K562 (cell line): ENCODE results near the gene ZGLP1. TPM values are rescaled to one million over a fixed set of nuclear protein-coding genes. Genes with fewer than 3 reads are reported as not detected.

ENCODE experiments used
- NCOA2 ChIP-seq, 2 experiments: fragments of 450-650 bp; IDR thresholded peaks; 2 replicates each; pipeline ENCODE4 v1.6.1; 2018; ENCODE audit warnings: mild to moderate bottlenecking in 2 of 2, moderate library complexity in 1 of 2; ENCODE audit not compliant: partially characterized antibody in 2 of 2
- NEUROD1 ChIP-seq: fragments of 150-350 bp; IDR thresholded peaks from 2 replicates; pipeline ENCODE4 v1.6.1; 2014; ENCODE audit warnings: borderline replicate concordance, low read length, low read depth; ENCODE audit not compliant: partially characterized antibody
- RBBP5 ChIP-seq: fragments of 200-600 bp; sonication (generic); IDR thresholded peaks from 2 replicates; pipeline ENCODE4 v1.6.1; 2012; ENCODE audit warnings: borderline replicate concordance, mild to moderate bottlenecking, low read length, control low read depth, inconsistent platforms; ENCODE audit not compliant: insufficient read depth, poor library complexity, severe bottlenecking
- RFX7 ChIP-seq: fragments of 250-450 bp; sonication (Bioruptor Pico); IDR thresholded peaks from 2 replicates; pipeline ENCODE4 v1.5.1; 2021; ENCODE audit warnings: mild to moderate bottlenecking
- TCFL5 ChIP-seq: fragments of 250-450 bp; sonication (Bioruptor Pico); conservative IDR thresholded peaks from 2 replicates; pipeline ENCODE4 v1.6.1; 2021; ENCODE audit warnings: mild to moderate bottlenecking, moderate library complexity, matching md5 sums
- ZKSCAN1 ChIP-seq: fragments of 150-350 bp; IDR thresholded peaks from 2 replicates; pipeline ENCODE4 v1.6.1; 2016; ENCODE audit warnings: low read depth, low read length
- polyA plus RNA-seq, 8 experiments: library from polyadenylated mRNA; depleted of rRNA in 4 of 8; stranded (reverse) in 5 of 8; unstranded in 3 of 8; fragments of >200 nt; fragmentation: Nextera tagmentation in 2 of 8; fragmentation: Illumina TruSeq in 1 of 8; extraction: Ambion mirVana in 2 of 8; extraction: Trizol in 1 of 8; gene quantifications; 2 replicates each; pipeline versions ENCODE4 v1.2.1 to v1.2.3, GENCODE V29; 2011 to 2014; ENCODE audit warnings: inconsistent platforms in 1 of 8, missing spikeins in 1 of 8
- total RNA-seq, 7 experiments: library from RNA; depleted of rRNA in 6 of 7; stranded (reverse); fragments of >200 nt in 6 of 7; fragmentation: Illumina TruSeq in 2 of 7; extraction: Trizol in 2 of 7; gene quantifications; 2 replicates each; pipeline versions ENCODE4 v1.2.1 to v1.2.3, GENCODE V29; 2011 to 2021; ENCODE audit warnings: low replicate concordance in 1 of 7
- TF ChIP-seq, protein P1 (sequence below): fragments of 450-650 bp; IDR thresholded peaks from 2 replicates; pipeline ENCODE4 v1.6.1; 2017; ENCODE audit warnings: antibody characterized with exemption, mild to moderate bottlenecking
- TF ChIP-seq, protein P2 (sequence below): fragments of 150-350 bp; IDR thresholded peaks from 2 replicates; pipeline ENCODE4 v1.6.1; 2014; ENCODE audit warnings: low read depth, mild to moderate bottlenecking, low read length, borderline replicate concordance
- TF ChIP-seq, protein P3 (sequence below): fragments of 450-650 bp; IDR thresholded peaks from 2 replicates; pipeline ENCODE4 v1.6.1; 2016; ENCODE audit warnings: borderline replicate concordance
- TF ChIP-seq, protein P4 (sequence below): fragments of 250-450 bp; sonication (Bioruptor Pico); IDR thresholded peaks from 2 replicates; pipeline ENCODE4 v1.5.0; 2022; ENCODE audit warnings: mild to moderate bottlenecking
- TF ChIP-seq, protein P5 (sequence below): sonication (generic); formaldehyde crosslinking; IDR thresholded peaks from 2 replicates; pipeline ENCODE4 v1.8.0; 2022; ENCODE audit warnings: mild to moderate bottlenecking, missing genetic modification reagents, borderline replicate concordance

ZGLP1 gene
- total and polyA plus RNA-seq, 9 of the 15 experiments (the other 6 are each of a cell fraction or from before 2014, with no cell fraction given), result 0.24 to 4.5 (median 2.2) TPM

DNA sequence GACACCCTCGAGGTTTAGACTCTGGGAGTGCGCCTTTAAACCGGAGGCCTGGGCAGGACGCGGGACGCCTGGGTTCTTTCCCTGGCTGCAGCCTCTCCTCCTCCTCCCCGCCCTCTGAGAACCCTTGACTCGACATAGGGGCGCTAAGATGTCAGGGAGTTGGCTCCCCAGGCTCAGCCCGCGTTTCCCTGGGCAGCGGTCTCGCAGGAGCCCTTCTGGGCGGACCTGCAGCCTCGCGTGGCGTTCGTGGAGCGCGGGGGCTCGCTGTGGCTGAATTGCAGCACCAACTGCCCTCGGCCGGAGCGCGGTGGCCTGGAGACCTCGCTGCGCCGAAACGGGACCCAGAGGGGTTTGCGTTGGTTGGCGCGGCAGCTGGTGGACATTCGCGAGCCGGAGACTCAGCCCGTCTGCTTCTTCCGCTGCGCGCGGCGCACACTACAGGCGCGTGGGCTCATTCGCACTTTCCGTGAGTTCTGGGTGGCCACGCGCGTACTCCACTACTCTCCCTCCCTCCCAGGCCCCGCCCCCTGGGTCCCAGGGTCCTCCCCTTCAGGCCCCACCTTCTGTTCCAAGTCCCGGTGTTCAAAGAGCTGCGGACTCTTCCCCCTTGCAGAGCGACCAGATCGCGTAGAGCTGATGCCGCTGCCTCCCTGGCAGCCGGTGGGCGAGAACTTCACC lies 18.6 kb downstream of the ZGLP1 start (continued):
- TF ChIP-seq, protein P1, sequence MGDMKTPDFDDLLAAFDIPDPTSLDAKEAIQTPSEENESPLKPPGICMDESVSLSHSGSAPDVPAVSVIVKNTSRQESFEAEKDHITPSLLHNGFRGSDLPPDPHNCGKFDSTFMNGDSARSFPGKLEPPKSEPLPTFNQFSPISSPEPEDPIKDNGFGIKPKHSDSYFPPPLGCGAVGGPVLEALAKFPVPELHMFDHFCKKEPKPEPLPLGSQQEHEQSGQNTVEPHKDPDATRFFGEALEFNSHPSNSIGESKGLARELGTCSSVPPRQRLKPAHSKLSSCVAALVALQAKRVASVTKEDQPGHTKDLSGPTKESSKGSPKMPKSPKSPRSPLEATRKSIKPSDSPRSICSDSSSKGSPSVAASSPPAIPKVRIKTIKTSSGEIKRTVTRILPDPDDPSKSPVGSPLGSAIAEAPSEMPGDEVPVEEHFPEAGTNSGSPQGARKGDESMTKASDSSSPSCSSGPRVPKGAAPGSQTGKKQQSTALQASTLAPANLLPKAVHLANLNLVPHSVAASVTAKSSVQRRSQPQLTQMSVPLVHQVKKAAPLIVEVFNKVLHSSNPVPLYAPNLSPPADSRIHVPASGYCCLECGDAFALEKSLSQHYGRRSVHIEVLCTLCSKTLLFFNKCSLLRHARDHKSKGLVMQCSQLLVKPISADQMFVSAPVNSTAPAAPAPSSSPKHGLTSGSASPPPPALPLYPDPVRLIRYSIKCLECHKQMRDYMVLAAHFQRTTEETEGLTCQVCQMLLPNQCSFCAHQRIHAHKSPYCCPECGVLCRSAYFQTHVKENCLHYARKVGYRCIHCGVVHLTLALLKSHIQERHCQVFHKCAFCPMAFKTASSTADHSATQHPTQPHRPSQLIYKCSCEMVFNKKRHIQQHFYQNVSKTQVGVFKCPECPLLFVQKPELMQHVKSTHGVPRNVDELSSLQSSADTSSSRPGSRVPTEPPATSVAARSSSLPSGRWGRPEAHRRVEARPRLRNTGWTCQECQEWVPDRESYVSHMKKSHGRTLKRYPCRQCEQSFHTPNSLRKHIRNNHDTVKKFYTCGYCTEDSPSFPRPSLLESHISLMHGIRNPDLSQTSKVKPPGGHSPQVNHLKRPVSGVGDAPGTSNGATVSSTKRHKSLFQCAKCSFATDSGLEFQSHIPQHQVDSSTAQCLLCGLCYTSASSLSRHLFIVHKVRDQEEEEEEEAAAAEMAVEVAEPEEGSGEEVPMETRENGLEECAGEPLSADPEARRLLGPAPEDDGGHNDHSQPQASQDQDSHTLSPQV, result no peak; the same call in 1 of the 2 replicates
- no peak for TF ChIP-seq TCFL5 (CRISPR knock-in tag)
- TF ChIP-seq NCOA2 (IDR thresholded peaks at IDR 0.05; ENCODE audit: partially characterized antibody in 2 of 2), result no peak
- no peak for TF ChIP-seq RFX7 (CRISPR knock-in tag)
- TF ChIP-seq, protein P2, sequence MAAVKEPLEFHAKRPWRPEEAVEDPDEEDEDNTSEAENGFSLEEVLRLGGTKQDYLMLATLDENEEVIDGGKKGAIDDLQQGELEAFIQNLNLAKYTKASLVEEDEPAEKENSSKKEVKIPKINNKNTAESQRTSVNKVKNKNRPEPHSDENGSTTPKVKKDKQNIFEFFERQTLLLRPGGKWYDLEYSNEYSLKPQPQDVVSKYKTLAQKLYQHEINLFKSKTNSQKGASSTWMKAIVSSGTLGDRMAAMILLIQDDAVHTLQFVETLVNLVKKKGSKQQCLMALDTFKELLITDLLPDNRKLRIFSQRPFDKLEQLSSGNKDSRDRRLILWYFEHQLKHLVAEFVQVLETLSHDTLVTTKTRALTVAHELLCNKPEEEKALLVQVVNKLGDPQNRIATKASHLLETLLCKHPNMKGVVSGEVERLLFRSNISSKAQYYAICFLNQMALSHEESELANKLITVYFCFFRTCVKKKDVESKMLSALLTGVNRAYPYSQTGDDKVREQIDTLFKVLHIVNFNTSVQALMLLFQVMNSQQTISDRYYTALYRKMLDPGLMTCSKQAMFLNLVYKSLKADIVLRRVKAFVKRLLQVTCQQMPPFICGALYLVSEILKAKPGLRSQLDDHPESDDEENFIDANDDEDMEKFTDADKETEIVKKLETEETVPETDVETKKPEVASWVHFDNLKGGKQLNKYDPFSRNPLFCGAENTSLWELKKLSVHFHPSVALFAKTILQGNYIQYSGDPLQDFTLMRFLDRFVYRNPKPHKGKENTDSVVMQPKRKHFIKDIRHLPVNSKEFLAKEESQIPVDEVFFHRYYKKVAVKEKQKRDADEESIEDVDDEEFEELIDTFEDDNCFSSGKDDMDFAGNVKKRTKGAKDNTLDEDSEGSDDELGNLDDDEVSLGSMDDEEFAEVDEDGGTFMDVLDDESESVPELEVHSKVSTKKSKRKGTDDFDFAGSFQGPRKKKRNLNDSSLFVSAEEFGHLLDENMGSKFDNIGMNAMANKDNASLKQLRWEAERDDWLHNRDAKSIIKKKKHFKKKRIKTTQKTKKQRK, result no peak
- TF ChIP-seq, protein P3, sequence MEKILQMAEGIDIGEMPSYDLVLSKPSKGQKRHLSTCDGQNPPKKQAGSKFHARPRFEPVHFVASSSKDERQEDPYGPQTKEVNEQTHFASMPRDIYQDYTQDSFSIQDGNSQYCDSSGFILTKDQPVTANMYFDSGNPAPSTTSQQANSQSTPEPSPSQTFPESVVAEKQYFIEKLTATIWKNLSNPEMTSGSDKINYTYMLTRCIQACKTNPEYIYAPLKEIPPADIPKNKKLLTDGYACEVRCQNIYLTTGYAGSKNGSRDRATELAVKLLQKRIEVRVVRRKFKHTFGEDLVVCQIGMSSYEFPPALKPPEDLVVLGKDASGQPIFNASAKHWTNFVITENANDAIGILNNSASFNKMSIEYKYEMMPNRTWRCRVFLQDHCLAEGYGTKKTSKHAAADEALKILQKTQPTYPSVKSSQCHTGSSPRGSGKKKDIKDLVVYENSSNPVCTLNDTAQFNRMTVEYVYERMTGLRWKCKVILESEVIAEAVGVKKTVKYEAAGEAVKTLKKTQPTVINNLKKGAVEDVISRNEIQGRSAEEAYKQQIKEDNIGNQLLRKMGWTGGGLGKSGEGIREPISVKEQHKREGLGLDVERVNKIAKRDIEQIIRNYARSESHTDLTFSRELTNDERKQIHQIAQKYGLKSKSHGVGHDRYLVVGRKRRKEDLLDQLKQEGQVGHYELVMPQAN, result 0 out of 2 replicates have a peak, but pooled peaks have one; percentile 40
- TF ChIP-seq, protein P4, sequence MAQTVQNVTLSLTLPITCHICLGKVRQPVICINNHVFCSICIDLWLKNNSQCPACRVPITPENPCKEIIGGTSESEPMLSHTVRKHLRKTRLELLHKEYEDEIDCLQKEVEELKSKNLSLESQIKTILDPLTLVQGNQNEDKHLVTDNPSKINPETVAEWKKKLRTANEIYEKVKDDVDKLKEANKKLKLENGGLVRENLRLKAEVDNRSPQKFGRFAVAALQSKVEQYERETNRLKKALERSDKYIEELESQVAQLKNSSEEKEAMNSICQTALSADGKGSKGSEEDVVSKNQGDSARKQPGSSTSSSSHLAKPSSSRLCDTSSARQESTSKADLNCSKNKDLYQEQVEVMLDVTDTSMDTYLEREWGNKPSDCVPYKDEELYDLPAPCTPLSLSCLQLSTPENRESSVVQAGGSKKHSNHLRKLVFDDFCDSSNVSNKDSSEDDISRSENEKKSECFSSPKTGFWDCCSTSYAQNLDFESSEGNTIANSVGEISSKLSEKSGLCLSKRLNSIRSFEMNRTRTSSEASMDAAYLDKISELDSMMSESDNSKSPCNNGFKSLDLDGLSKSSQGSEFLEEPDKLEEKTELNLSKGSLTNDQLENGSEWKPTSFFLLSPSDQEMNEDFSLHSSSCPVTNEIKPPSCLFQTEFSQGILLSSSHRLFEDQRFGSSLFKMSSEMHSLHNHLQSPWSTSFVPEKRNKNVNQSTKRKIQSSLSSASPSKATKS (CRISPR knock-in tag), result no peak
- TF ChIP-seq RBBP5, result peak; percentile 37
- no peak for TF ChIP-seq ZKSCAN1
- no peak for TF ChIP-seq NEUROD1
- TF ChIP-seq, protein P5, sequence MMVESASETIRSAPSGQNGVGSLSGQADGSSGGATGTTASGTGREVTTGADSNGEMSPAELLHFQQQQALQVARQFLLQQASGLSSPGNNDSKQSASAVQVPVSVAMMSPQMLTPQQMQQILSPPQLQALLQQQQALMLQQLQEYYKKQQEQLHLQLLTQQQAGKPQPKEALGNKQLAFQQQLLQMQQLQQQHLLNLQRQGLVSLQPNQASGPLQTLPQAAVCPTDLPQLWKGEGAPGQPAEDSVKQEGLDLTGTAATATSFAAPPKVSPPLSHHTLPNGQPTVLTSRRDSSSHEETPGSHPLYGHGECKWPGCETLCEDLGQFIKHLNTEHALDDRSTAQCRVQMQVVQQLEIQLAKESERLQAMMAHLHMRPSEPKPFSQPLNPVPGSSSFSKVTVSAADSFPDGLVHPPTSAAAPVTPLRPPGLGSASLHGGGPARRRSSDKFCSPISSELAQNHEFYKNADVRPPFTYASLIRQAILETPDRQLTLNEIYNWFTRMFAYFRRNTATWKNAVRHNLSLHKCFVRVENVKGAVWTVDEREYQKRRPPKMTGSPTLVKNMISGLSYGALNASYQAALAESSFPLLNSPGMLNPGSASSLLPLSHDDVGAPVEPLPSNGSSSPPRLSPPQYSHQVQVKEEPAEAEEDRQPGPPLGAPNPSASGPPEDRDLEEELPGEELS (CRISPR knock-in tag), result no peak
